BLaER1 treated with 17β-estradiol and CSF1 and Interleukin-3, amounts not matched to agents 10 nM and 100 nM (cell line): ENCODE measurements around the gene ADAMTS17.

Source experiments
- H3K27ac ChIP-seq, 11 experiments: shearing (Covaris generic); formaldehyde crosslinking; 2 replicates each; pipeline ENCODE4 v1.8.1; 2022
- H3K27me3 ChIP-seq, 11 experiments: shearing (Covaris generic); formaldehyde crosslinking; 2 replicates each; pipeline ENCODE4 v1.8.1; 2022
- H3K36me3 ChIP-seq, 11 experiments: shearing (Covaris generic); formaldehyde crosslinking; 2 replicates each; pipeline ENCODE4 v1.8.1; 2022
- H3K4me1 ChIP-seq, 10 experiments: shearing (Covaris generic); formaldehyde crosslinking; 2 replicates each; pipeline ENCODE4 v1.8.1; 2022
- H3K4me2 ChIP-seq, 11 experiments: shearing (Covaris generic); formaldehyde crosslinking; 2 replicates each; pipeline ENCODE4 v1.8.1; 2022
- H3K4me3 ChIP-seq, 10 experiments: shearing (Covaris generic); formaldehyde crosslinking; 2 replicates each; pipeline ENCODE4 v1.8.1; 2022
- H3K9ac ChIP-seq, 11 experiments: shearing (Covaris generic); formaldehyde crosslinking; 2 replicates each; pipeline ENCODE4 v1.8.1; 2022
- H3K9me3 ChIP-seq, 11 experiments: shearing (Covaris generic); formaldehyde crosslinking; replicated peaks in 1 of 11; 2 replicates each; pipeline ENCODE4 v1.8.1; 2022
- H4K20me1 ChIP-seq, 11 experiments: shearing (Covaris generic); formaldehyde crosslinking; 2 replicates each; pipeline ENCODE4 v1.8.1; 2022
- Cebpa-rat ChIP-seq, 11 experiments: shearing (Covaris generic); IDR thresholded peaks; 2 replicates each; pipeline ENCODE4 v1.8.1; 2022

ADAMTS17 gene

GRCh38 chr15:100220058-100220768 lies 121.6 kb downstream of the ADAMTS17 start:
- Histone ChIP-seq H3K4me3 (no peak overlapping the region), H3K27me3 (no peaks in the 10 kb centered on the region), H3K36me3 (no peaks in the 10 kb centered on the region), H3K4me1 (peaks cover 8 to 29% (median 20%) of the 10 kb centered on the region in 10 experiments), H3K9me3 (no peaks in the 10 kb centered on the region), H3K27ac (0 out of 22 replicates have a peak overlapping the region, but pooled peaks of 1 of the 11 experiments have one; percentile 28), H4K20me1 (no peaks in the 10 kb centered on the region), H3K9ac (no peak overlapping the region), H3K4me2 (peak overlapping the region in 8 of 11 experiments; percentile 10 to 53 (median 40); a peak in 16 of 22 replicates)
- TF ChIP-seq Cebpa-rat (IDR thresholded peaks at IDR 0.05) = no peak

- H3K4me2 ChIP-seq = no peak overlapping the region
- no peak overlapping the region for H3K27ac ChIP-seq
- H3K9me3 ChIP-seq = no peaks in the 10 kb centered on the region
- TF ChIP-seq Cebpa-rat (IDR thresholded peaks at IDR 0.05) = no peak
- peaks cover 0 to 19% (median 10%) of the 10 kb centered on the region in 10 experiments; a peak in 15 of 20 replicates for H3K4me1 ChIP-seq
- H3K27me3 ChIP-seq = no peaks in the 10 kb centered on the region
- H3K4me3 ChIP-seq = no peak overlapping the region
- no peaks in the 10 kb centered on the region for H4K20me1 ChIP-seq
- H3K9ac ChIP-seq = no peak overlapping the region
- H3K36me3 ChIP-seq = no peaks in the 10 kb centered on the region
Observed at GRCh38 chr15:100218434-100218833, 123.3 kb downstream of the ADAMTS17 start.

- no peak overlapping the region for H3K4me2 ChIP-seq
- no peaks in the 10 kb centered on the region for H3K9me3 ChIP-seq
- H3K27me3 ChIP-seq = no peaks in the 10 kb centered on the region
- no peak for TF ChIP-seq Cebpa-rat (IDR thresholded peaks at IDR 0.05)
- H3K27ac ChIP-seq = no peak overlapping the region
- peaks cover 0 to 19% (median 10%) of the 10 kb centered on the region in 10 experiments; a peak in 15 of 20 replicates for H3K4me1 ChIP-seq
- H4K20me1 ChIP-seq = no peaks in the 10 kb centered on the region
- no peaks in the 10 kb centered on the region for H3K36me3 ChIP-seq
- no peak overlapping the region for H3K9ac ChIP-seq
- H3K4me3 ChIP-seq = no peak overlapping the region
Observed at GRCh38 chr15:100216182-100216581, 125.6 kb downstream of the ADAMTS17 start.

- no peaks in the 10 kb centered on the region for H4K20me1 ChIP-seq
- peaks cover 0 to 18% (median 10%) of the 10 kb centered on the region in 10 experiments; a peak in 15 of 20 replicates for H3K4me1 ChIP-seq
- H3K9me3 ChIP-seq = no peaks in the 10 kb centered on the region
- H3K27ac ChIP-seq = no peak overlapping the region
- H3K4me3 ChIP-seq = no peak overlapping the region
- no peaks in the 10 kb centered on the region for H3K27me3 ChIP-seq
- H3K4me2 ChIP-seq = no peak overlapping the region
- TF ChIP-seq Cebpa-rat (IDR thresholded peaks at IDR 0.05) = no peak
- H3K36me3 ChIP-seq = no peaks in the 10 kb centered on the region
- H3K9ac ChIP-seq = no peak overlapping the region
Observed at GRCh38 chr15:100215843-100216169, 126.0 kb downstream of the ADAMTS17 start.

- Histone ChIP-seq H3K27ac (no peak overlapping the region), H3K4me3 (no peak overlapping the region), H3K27me3 (no peaks in the 10 kb centered on the region), H3K9me3 (no peaks in the 10 kb centered on the region), H3K4me1 (peaks cover 0 to 13% (median 5%) of the 10 kb centered on the region in 10 experiments; a peak in 14 of 20 replicates), H4K20me1 (no peaks in the 10 kb centered on the region), H3K4me2 (no peak overlapping the region), H3K9ac (no peak overlapping the region), H3K36me3 (no peaks in the 10 kb centered on the region)
- TF ChIP-seq Cebpa-rat (IDR thresholded peaks at IDR 0.05) = no peak
Observed at GRCh38 chr15:100215031-100215842, 126.5 kb downstream of the ADAMTS17 start.

GRCh38 chr15:100211855-100212850 lies 129.6 kb downstream of the ADAMTS17 start:
- no peak overlapping the region for H3K27ac ChIP-seq
- no peak overlapping the region for H3K9ac ChIP-seq
- H3K36me3 ChIP-seq = no peaks in the 10 kb centered on the region
- TF ChIP-seq Cebpa-rat (IDR thresholded peaks at IDR 0.05) = no peak
- no peaks in the 10 kb centered on the region; a peak in 1 of 22 replicates for H3K9me3 ChIP-seq
- no peaks in the 10 kb centered on the region for H3K4me1 ChIP-seq
- no peaks in the 10 kb centered on the region for H3K27me3 ChIP-seq
- H4K20me1 ChIP-seq = no peaks in the 10 kb centered on the region
- H3K4me3 ChIP-seq = no peak overlapping the region
- H3K4me2 ChIP-seq = no peak overlapping the region

GRCh38 chr15:100210338-100210737 lies 131.4 kb downstream of the ADAMTS17 start:
- Histone ChIP-seq H3K4me3 (no peak overlapping the region), H3K27me3 (no peaks in the 10 kb centered on the region), H3K27ac (no peak overlapping the region), H3K4me2 (no peak overlapping the region), H3K36me3 (no peaks in the 10 kb centered on the region), H3K4me1 (peaks cover 0 to 15% (median 12%) of the 10 kb centered on the region in 10 experiments; a peak in 13 of 20 replicates), H3K9ac (no peak overlapping the region), H3K9me3 (peaks cover 0 to under 1% (median 0%) of the 10 kb centered on the region in 11 experiments; a peak in 3 of 22 replicates), H4K20me1 (no peaks in the 10 kb centered on the region)
- TF ChIP-seq Cebpa-rat (IDR thresholded peaks at IDR 0.05) = no peak

- H3K4me3 ChIP-seq = no peak overlapping the region
- H3K9ac ChIP-seq = no peak overlapping the region
- no peaks in the 10 kb centered on the region for H4K20me1 ChIP-seq
- no peak overlapping the region for H3K4me2 ChIP-seq
- no peaks in the 10 kb centered on the region for H3K27me3 ChIP-seq
- H3K36me3 ChIP-seq = no peaks in the 10 kb centered on the region
- H3K9me3 ChIP-seq = peaks cover 8 to 13% (median 11%) of the 10 kb centered on the region in 11 experiments; a peak in 18 of 22 replicates
- peaks cover 0 to 19% (median 13%) of the 10 kb centered on the region in 10 experiments; a peak in 13 of 20 replicates for H3K4me1 ChIP-seq
- H3K27ac ChIP-seq = no peak overlapping the region
- no peak for TF ChIP-seq Cebpa-rat (IDR thresholded peaks at IDR 0.05)
Observed at GRCh38 chr15:100208921-100209603, 132.7 kb downstream of the ADAMTS17 start.
